GM06990 (cell line): ENCODE results near the gene RAB36.

Source experiments
- DNase-seq: peaks from one replicate; pipeline ENCODE4 v3.0.0-alpha.2; 2011; ENCODE audit not compliant: insufficient read length; ENCODE audit errors: extremely low read depth
- H3K27me3 ChIP-seq: replicated peaks from 2 replicates; pipeline ENCODE4 v1.6.0; 2011; ENCODE audit warnings: low read length; ENCODE audit not compliant: control insufficient read depth, insufficient read depth
- H3K36me3 ChIP-seq: 2 replicates; pipeline ENCODE4 v1.5.1; 2011; ENCODE audit warnings: low read length; ENCODE audit not compliant: control insufficient read depth, insufficient read depth
- H3K4me3 ChIP-seq: replicated peaks from 2 replicates; pipeline ENCODE4 v1.5.1; 2011; ENCODE audit warnings: low read depth, mild to moderate bottlenecking, control low read depth, low read length
- CTCF ChIP-seq: IDR thresholded peaks from 2 replicates; pipeline ENCODE4 v1.5.1; 2011; ENCODE audit warnings: low read length, control low read depth, mild to moderate bottlenecking, inconsistent platforms; ENCODE audit not compliant: insufficient read depth, poor library complexity, severe bottlenecking

The RAB36 gene

GRCh38 chr22:23117891-23118646 is 27.2 kb upstream of the RAB36 start:
- Histone ChIP-seq H3K27me3 (no peaks in the 10 kb centered on the region), H3K36me3 (no peaks in the 10 kb centered on the region), H3K4me3 (no peak overlapping the region)
- no peak for DNase-seq
- no peak for TF ChIP-seq CTCF

GRCh38 chr22:23118647-23119493 is 26.4 kb upstream of the RAB36 start:
- Histone ChIP-seq H3K27me3 (no peaks in the 10 kb centered on the region), H3K36me3 (no peaks in the 10 kb centered on the region), H3K4me3 (no peak overlapping the region)
- TF ChIP-seq CTCF: no peak
- no peak for DNase-seq

GRCh38 chr22:23119494-23120414 is 25.5 kb upstream of the RAB36 start:
- Histone ChIP-seq H3K4me3 (no peak overlapping the region), H3K27me3 (no peaks in the 10 kb centered on the region), H3K36me3 (no peaks in the 10 kb centered on the region)
- DNase-seq: no peak
- TF ChIP-seq CTCF: no peak

- no peak for TF ChIP-seq CTCF
- no peaks in the 10 kb centered on the region for H3K36me3 ChIP-seq
- no peak for DNase-seq
- no peaks in the 10 kb centered on the region for H3K27me3 ChIP-seq
- H3K4me3 ChIP-seq: no peak overlapping the region
Observed at GRCh38 chr22:23120415-23120899, 24.8 kb upstream of the RAB36 start.

GRCh38 chr22:23121000-23121421 is 24.3 kb upstream of the RAB36 start:
- no peak for TF ChIP-seq CTCF
- H3K36me3 ChIP-seq: no peaks in the 10 kb centered on the region
- DNase-seq: no peak
- H3K4me3 ChIP-seq: no peak overlapping the region
- H3K27me3 ChIP-seq: no peaks in the 10 kb centered on the region
